ENCODE measurements around the gene MYCBPAP.
"Not testable (repeated sequence)": the region's sequence is repeated elsewhere in the genome, so short reads cannot be mapped to it uniquely, and the experiment has no call there.

MYCBPAP gene

DNA sequence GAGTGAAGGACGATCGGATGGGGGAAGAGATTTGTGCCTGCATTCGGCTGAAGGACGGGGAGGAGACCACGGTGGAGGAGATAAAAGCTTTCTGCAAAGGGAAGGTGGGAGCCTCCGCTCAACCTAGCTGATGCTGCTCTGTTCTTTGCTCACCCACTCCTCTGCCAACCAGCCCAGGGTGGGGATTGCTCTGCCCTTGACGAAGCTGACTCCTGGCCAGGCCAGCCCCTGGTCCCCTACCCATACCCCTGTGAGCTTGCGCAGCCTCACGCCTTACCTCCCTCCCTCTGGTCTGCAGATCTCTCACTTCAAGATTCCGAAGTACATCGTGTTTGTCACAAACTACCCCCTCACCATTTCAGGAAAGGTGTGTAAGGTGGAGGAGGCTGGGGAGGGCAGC is 34.3 kb upstream of the MYCBPAP start:
- Histone ChIP-seq H3K4me3 (ENCODE audit: low read depth, low read length) (no peak overlapping the region), H3K27me3 (ENCODE audit: control insufficient read depth, insufficient read depth, low read length) (peaks cover 21% of the 10 kb centered on the region), H3K4me1 (ENCODE audit: control insufficient read depth, insufficient read depth, low read length) (no peaks in the 10 kb centered on the region), H3K36me3 (ENCODE audit: control insufficient read depth, insufficient read depth, low read length) (peaks cover 4% of the 10 kb centered on the region), H3K9me3 (ENCODE audit: control insufficient read depth, insufficient read depth, low read length) (no peaks in the 10 kb centered on the region), H3K9ac (ENCODE audit: low read depth, low read length) (no peak overlapping the region)

- Histone ChIP-seq H3K4me1 (ENCODE audit: control insufficient read depth, insufficient read depth, low read length) (no peaks in the 10 kb centered on the region), H3K27me3 (ENCODE audit: control insufficient read depth, insufficient read depth, low read length) (peaks cover 17% of the 10 kb centered on the region), H3K36me3 (ENCODE audit: control insufficient read depth, insufficient read depth, low read length) (peaks cover 4% of the 10 kb centered on the region), H3K9ac (ENCODE audit: low read depth, low read length) (no peak overlapping the region), H3K4me3 (ENCODE audit: low read depth, low read length) (no peak overlapping the region), H3K9me3 (ENCODE audit: control insufficient read depth, insufficient read depth, low read length) (no peaks in the 10 kb centered on the region)
These were observed 33.7 kb upstream of the MYCBPAP start for GRCh38 chr17:50474523-50474922.

DNA sequence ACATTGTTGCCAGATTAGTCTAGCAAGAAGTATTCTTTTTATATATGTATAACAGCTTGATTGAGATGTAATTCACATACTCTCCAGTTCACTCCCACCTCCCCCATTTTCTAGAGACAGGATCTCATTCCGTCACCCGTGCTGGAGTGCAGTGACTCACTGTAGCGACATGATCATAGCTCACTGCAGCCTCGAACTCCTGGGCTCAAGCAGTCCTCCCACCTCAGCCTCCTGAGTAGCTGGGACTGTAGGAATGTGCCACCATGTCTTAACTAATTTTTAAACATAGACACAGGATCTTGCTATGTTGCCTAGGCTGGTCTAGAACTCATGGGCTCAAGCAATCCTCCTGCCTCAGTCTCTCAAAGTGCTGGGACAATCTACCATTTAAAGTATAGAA is 32.9 kb upstream of the MYCBPAP start:
- no peak overlapping the region for H3K4me3 ChIP-seq (ENCODE audit: low read depth, low read length)
- H3K9ac ChIP-seq (ENCODE audit: low read depth, low read length): no peak overlapping the region
- peaks cover 4% of the 10 kb centered on the region for H3K36me3 ChIP-seq (ENCODE audit: control insufficient read depth, insufficient read depth, low read length)
- H3K4me1 ChIP-seq (ENCODE audit: control insufficient read depth, insufficient read depth, low read length): no peaks in the 10 kb centered on the region
- H3K9me3 ChIP-seq (ENCODE audit: control insufficient read depth, insufficient read depth, low read length): no peaks in the 10 kb centered on the region
- H3K27me3 ChIP-seq (ENCODE audit: control insufficient read depth, insufficient read depth, low read length): peaks cover 14% of the 10 kb centered on the region

DNA sequence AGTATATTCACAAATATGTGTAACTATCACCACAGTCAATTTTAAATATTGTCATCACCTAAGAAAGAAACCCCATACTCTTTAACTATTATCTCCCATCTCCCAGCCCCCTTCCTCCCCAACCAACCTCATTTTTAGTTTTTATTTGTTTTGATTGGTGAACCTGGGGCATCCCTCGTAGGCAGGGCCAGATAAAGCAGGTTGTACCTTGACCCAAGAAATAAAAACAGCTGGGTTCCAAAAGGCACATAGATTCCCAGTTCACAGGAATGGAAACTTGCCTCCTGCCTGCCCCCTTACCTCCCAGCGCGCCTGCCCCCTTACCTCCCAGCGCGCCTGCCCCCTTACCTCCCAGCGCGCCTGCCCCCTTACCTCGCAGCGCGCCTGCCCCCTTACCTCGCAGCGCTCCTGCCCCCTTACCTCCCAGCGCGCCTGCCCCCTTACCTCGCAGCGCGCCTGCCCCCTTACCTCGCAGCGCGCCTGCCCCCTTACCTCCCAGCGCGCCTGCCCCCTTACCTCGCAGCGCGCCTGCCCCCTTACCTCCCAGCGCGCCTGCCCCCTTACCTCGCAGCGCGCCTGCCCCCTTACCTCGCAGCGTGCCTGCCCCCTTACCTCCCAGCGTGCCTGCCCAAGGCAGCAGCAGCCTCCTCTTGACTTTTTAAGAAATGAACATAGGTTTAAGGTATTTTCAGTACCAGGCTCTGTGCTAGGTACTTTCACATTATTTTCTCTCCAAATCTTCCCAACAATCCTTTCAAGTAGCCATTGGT is 32.3 kb upstream of the MYCBPAP start:
- H3K4me1 ChIP-seq (ENCODE audit: control insufficient read depth, insufficient read depth, low read length); H3K9me3 ChIP-seq (ENCODE audit: control insufficient read depth, insufficient read depth, low read length); H3K4me3 ChIP-seq (ENCODE audit: low read depth, low read length); H3K9ac ChIP-seq (ENCODE audit: low read depth, low read length); H3K36me3 ChIP-seq (ENCODE audit: control insufficient read depth, insufficient read depth, low read length): not testable (repeated sequence)
- peaks cover 14% of the 10 kb centered on the region for H3K27me3 ChIP-seq (ENCODE audit: control insufficient read depth, insufficient read depth, low read length)

GRCh38 chr17:50476545-50477315 is 31.5 kb upstream of the MYCBPAP start:
- Histone ChIP-seq H3K4me1 (ENCODE audit: control insufficient read depth, insufficient read depth, low read length) (no peaks in the 10 kb centered on the region), H3K9ac (ENCODE audit: low read depth, low read length) (no peak overlapping the region), H3K9me3 (ENCODE audit: control insufficient read depth, insufficient read depth, low read length) (no peaks in the 10 kb centered on the region), H3K27me3 (ENCODE audit: control insufficient read depth, insufficient read depth, low read length) (peaks cover 14% of the 10 kb centered on the region), H3K36me3 (ENCODE audit: control insufficient read depth, insufficient read depth, low read length) (peaks cover 4% of the 10 kb centered on the region), H3K4me3 (ENCODE audit: low read depth, low read length) (no peak overlapping the region)

DNA sequence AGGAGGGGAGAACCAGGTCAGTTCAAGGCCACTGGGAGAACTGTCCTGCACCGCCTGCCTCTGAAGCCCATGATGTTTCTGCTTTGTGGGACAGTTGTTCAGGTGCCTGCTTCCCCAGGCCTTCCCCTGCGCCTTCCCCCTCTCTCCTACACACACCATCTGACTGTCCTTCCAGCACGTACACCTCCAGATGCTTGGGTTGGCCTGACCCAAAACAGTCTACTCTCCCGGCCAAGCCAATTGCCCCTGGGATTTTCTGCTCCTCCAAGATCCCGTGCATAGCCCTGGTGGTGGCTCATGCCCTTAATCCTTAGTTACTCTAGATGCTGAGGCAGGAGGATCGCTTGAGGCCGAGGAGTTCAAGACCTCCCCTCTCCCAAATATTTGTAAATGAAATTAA is 30.3 kb upstream of the MYCBPAP start:
- Histone ChIP-seq H3K27me3 (ENCODE audit: control insufficient read depth, insufficient read depth, low read length) (peaks cover 14% of the 10 kb centered on the region), H3K9me3 (ENCODE audit: control insufficient read depth, insufficient read depth, low read length) (no peaks in the 10 kb centered on the region), H3K9ac (ENCODE audit: low read depth, low read length) (no peak overlapping the region), H3K36me3 (ENCODE audit: control insufficient read depth, insufficient read depth, low read length) (peaks cover 4% of the 10 kb centered on the region), H3K4me1 (ENCODE audit: control insufficient read depth, insufficient read depth, low read length) (no peaks in the 10 kb centered on the region), H3K4me3 (ENCODE audit: low read depth, low read length) (peak overlapping the region; percentile 90)

DNA sequence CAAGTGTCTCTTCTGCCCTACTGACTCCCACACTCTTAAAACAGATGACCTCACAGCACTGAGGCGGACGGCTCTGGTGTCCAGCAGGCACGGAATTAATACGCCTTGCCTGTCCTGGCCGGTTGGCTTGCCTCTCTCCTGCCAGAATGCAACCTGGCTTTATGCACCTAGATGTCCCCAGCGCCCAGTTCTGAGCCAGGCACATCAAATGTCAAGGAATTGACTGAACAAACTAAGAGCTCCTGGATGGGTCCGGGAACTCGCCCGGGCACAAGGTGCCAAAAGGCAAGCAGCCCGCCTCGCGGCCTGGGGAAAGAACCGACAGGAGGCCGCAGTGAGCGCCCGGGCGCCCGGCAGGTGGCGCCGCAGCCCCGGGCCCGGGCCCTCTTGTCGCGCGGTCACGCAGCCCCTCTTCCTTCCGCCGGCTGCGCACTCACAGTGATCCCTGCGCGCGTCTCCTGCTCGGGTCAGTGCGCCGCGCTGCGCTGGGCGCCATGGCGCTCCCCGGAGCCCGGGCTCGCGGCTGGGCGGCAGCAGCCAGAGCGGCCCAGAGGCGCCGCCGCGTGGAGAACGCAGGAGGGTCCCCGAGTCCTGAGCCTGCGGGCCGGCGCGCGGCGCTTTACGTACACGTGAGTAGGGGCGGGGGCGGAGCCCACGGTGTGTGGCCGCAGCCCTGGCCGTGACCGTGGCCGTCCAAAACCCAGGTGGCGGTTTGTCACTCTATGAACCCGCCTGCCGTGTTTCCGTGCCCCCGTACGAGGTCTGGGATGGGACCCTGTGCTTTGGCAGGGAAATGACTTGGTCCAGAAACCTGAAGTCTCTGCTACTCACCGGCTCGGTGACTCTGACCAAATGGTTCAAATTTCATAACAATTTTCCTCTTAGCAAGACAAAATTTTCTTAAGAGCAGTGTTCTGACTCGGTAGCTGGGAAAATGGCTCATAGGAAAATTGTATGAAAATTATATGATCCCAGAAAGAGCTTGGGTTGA is 29.6 kb upstream of the MYCBPAP start, which contains the start of gene RSAD1:
Gene RSAD1 (plus strand): TSS at position 470 of the 991 bp plus-strand sequence. CDS start 25 bp downstream, at position 495.
- Histone ChIP-seq H3K4me3 (ENCODE audit: low read depth, low read length) (peak within 1 kb of the TSS; percentile 90), H3K9me3 (ENCODE audit: control insufficient read depth, insufficient read depth, low read length) (no peaks in the 10 kb centered on the region), H3K9ac (ENCODE audit: low read depth, low read length) (peak within 1 kb of the TSS; percentile 49), H3K36me3 (ENCODE audit: control insufficient read depth, insufficient read depth, low read length) (peaks cover under 1% of the 10 kb centered on the region), H3K4me1 (ENCODE audit: control insufficient read depth, insufficient read depth, low read length) (no peaks in the 10 kb centered on the region), H3K27me3 (ENCODE audit: control insufficient read depth, insufficient read depth, low read length) (peaks cover 14% of the 10 kb centered on the region)

DNA sequence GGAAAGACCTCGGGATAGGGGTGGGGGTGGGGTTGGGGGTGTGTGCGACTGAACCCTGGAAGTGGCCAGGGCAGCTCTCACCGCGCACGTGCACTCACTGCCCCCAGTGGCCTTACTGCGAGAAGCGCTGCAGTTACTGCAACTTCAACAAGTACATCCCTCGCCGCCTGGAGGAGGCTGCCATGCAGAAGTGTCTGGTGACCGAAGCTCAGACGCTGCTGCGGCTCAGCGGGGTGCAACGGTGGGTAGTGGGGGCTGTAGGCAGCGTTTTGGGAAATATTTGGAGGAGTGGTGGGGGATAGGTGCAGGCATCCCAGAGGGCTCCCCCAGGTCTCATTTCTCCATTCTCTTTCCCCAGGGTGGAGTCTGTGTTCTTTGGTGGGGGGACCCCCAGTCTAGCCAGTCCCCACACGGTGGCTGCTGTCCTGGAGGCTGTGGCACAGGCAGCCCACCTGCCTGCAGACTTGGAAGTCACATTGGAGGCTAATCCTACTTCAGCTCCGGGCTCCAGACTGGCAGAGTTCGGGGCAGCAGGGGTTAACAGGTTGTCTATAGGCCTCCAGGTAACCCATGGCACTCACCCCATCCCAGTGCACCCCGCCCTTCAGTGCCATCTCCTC is 28.6 kb upstream of the MYCBPAP start:
- Histone ChIP-seq H3K4me1 (ENCODE audit: control insufficient read depth, insufficient read depth, low read length) (no peaks in the 10 kb centered on the region), H3K9me3 (ENCODE audit: control insufficient read depth, insufficient read depth, low read length) (no peaks in the 10 kb centered on the region), H3K9ac (ENCODE audit: low read depth, low read length) (no peak overlapping the region), H3K36me3 (ENCODE audit: control insufficient read depth, insufficient read depth, low read length) (peaks cover 3% of the 10 kb centered on the region), H3K27me3 (ENCODE audit: control insufficient read depth, insufficient read depth, low read length) (peaks cover 14% of the 10 kb centered on the region), H3K4me3 (ENCODE audit: low read depth, low read length) (peak overlapping the region; percentile 90)

DNA sequence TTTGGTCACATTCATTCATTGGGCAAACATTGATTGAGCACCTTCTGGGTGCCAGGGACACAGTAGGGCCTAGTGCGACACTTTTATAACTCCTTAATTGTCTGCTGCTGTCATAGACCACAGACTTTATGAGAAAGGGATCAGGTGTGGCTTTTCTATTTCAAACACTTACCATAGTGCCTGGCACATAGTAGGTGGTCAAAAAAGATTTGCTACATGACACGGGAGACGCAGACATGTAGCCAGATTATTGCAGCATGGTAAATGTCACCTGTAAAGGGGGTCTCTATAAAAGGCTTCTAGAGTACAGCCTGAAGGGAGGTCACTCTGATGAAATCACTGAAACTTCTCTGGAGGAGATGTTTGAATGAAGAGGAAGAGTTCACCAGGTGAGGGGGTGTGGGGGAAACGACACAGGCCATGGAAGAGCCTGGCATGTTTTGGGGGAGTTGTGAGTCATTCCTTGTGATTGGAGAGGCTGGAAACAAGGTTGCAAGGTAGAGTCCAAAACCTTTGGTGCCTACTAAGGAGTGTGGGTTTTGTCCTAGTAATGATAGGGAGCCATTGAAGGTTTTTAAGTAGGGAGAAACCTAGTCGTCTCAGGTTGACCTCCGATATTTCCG is 28.0 kb upstream of the MYCBPAP start:
- Histone ChIP-seq H3K27me3 (ENCODE audit: control insufficient read depth, insufficient read depth, low read length) (peaks cover 11% of the 10 kb centered on the region), H3K4me3 (ENCODE audit: low read depth, low read length) (no peak overlapping the region), H3K9me3 (ENCODE audit: control insufficient read depth, insufficient read depth, low read length) (no peaks in the 10 kb centered on the region), H3K9ac (ENCODE audit: low read depth, low read length) (no peak overlapping the region), H3K4me1 (ENCODE audit: control insufficient read depth, insufficient read depth, low read length) (no peaks in the 10 kb centered on the region), H3K36me3 (ENCODE audit: control insufficient read depth, insufficient read depth, low read length) (peaks cover 5% of the 10 kb centered on the region)

DNA sequence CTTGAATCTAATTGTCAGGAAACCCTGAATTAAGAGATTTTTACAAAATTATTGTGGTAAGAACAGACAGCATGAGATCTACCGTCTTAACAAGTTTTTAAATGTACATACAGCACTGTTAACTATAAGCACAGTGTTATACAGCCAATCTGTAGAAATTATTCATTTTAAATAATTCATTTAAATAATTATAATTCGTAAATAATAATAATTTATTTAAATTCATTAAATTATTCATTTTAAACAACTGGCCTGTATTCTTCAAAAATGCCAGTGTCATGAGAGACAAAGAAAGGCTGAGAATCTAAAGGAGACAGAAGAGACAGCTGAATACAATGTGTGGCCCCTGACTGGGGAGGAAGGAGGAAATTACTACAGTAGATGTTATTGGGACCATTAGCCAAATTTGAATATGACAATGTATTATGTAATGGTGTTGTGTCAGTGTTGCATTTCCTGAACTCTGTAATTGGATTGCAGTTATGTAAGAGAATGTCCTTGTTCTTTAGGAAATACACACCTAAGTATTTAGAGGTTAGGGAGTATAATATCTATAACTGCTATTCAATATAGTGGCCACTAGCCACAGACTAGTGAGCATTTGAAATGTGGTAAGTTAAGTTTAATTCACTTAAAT is 27.3 kb upstream of the MYCBPAP start:
- Histone ChIP-seq H3K9me3 (ENCODE audit: control insufficient read depth, insufficient read depth, low read length) (no peaks in the 10 kb centered on the region), H3K9ac (ENCODE audit: low read depth, low read length) (no peak overlapping the region), H3K36me3 (ENCODE audit: control insufficient read depth, insufficient read depth, low read length) (peaks cover 5% of the 10 kb centered on the region), H3K4me3 (ENCODE audit: low read depth, low read length) (no peak overlapping the region), H3K27me3 (ENCODE audit: control insufficient read depth, insufficient read depth, low read length) (peaks cover 9% of the 10 kb centered on the region), H3K4me1 (ENCODE audit: control insufficient read depth, insufficient read depth, low read length) (no peaks in the 10 kb centered on the region)
